ENCODE measurements around the gene FOXA1.

- no peak for TF ChIP-seq CTCF (IDR thresholded peaks at IDR 0.05; ENCODE audit: low read depth, low read length, missing input control)
- TF ChIP-seq RAD21 (IDR thresholded peaks at IDR 0.05): no peak
- no peak for TF ChIP-seq ZBTB33 (IDR thresholded peaks at IDR 0.05)
- TF ChIP-seq REST (IDR thresholded peaks at IDR 0.05): no peak
- no peak for TF ChIP-seq YY1 (IDR thresholded peaks at IDR 0.05)
- no peak for TF ChIP-seq FOXA2 (IDR thresholded peaks at IDR 0.05)
- no peak for TF ChIP-seq EGR1 (IDR thresholded peaks at IDR 0.05; ENCODE audit: low read depth in 2 of 2)
- no peak for TF ChIP-seq SP1 (IDR thresholded peaks at IDR 0.05)
- TF ChIP-seq MAX (IDR thresholded peaks at IDR 0.05): no peak
- no peak for TF ChIP-seq GABPA (IDR thresholded peaks at IDR 0.05 in 1 of 2, conservative IDR thresholded peaks at IDR 0.05 in 1 of 2)
- no peak for TF ChIP-seq JUND (IDR thresholded peaks at IDR 0.05)
- TF ChIP-seq HNF4G (IDR thresholded peaks at IDR 0.05): no peak
Observed at GRCh38 chr14:37597538-37597913, 2.5 kb upstream of the FOXA1 start.

Measured in liver (tissue), 3 donors.